Tibial nerve (tissue), 4 donors: ENCODE results near the gene URB1. TPM values are rescaled to one million over a fixed set of nuclear protein-coding genes. Genes with fewer than 3 reads are reported as not detected.

Source experiments
- DNase-seq, 2 donors: peaks; one replicate each; pipeline ENCODE4 v3.0.0-alpha.2; 2019; ENCODE audit warnings: low spot score in 2 of 2
- H3K27ac ChIP-seq, 4 donors: fragments of 200-600 bp; sonication (generic) in 3 of 4; one replicate each; pipeline ENCODE4 v1.5.1; 2017 to 2019; ENCODE audit warnings: mild to moderate bottlenecking in 1 of 4
- H3K27me3 ChIP-seq, 2 donors: fragments of 200-600 bp; sonication (generic) in 1 of 2; one replicate each; pipeline versions ENCODE4 v1.5.1 to v1.6.0; 2017 to 2019
- H3K36me3 ChIP-seq, 3 donors: fragments of 200-600 bp; sonication (generic); one replicate each; pipeline ENCODE4 v1.5.1; 2018 to 2019
- H3K4me1 ChIP-seq, 4 donors: fragments of 200-600 bp; sonication (generic) in 3 of 4; one replicate each; pipeline ENCODE4 v1.5.1; 2017 to 2019
- H3K4me3 ChIP-seq, 4 donors: fragments of 200-600 bp; sonication (generic) in 3 of 4; one replicate each; pipeline ENCODE4 v1.5.1; 2017 to 2019; ENCODE audit warnings: mild to moderate bottlenecking in 1 of 4, moderate library complexity in 1 of 4
- H3K9me3 ChIP-seq, 4 donors: fragments of 200-600 bp; sonication (generic) in 3 of 4; one replicate each; pipeline ENCODE4 v1.5.1; 2017 to 2019
- EP300 ChIP-seq, 2 donors: sonication (generic); formaldehyde crosslinking; IDR thresholded peaks; one replicate each; pipeline ENCODE4 v1.6.1; 2017; ENCODE audit warnings: antibody characterized with exemption in 2 of 2, mild to moderate bottlenecking in 1 of 2
- POLR2A ChIP-seq, 2 donors: fragments of 450-650 bp; IDR thresholded peaks; one replicate each; pipeline ENCODE4 v1.6.1; 2017; ENCODE audit warnings: antibody characterized with exemption in 2 of 2, mild to moderate bottlenecking in 2 of 2, moderate library complexity in 2 of 2
- WGBS, 2 donors: methylation state at CpG; one replicate each; pipeline ENCODE4 v1.1.5; 2018; 5-methylcytosine and 5-hydroxymethylcytosine counted together
- total RNA-seq, 4 donors: library from RNA; depleted of rRNA; stranded (reverse); fragments of >200 nt; gene quantifications; one replicate each; pipeline ENCODE4 v1.1.0, GENCODE V29; 2016
- TF ChIP-seq, protein P1 (sequence below), 5 experiments: fragments of 200-600 bp in 3 of 5; fragments of 450-650 bp in 2 of 5; sonication (generic) in 3 of 5; IDR thresholded peaks; one replicate each; pipeline ENCODE4 v1.5.1; 2016 to 2019; ENCODE audit warnings: antibody characterized with exemption in 5 of 5, mild to moderate bottlenecking in 3 of 5, moderate library complexity in 2 of 5

URB1 gene
- total RNA-seq, 4 donors from 2014 or later: 18.6 to 29.4 (median 22.2) TPM

DNA sequence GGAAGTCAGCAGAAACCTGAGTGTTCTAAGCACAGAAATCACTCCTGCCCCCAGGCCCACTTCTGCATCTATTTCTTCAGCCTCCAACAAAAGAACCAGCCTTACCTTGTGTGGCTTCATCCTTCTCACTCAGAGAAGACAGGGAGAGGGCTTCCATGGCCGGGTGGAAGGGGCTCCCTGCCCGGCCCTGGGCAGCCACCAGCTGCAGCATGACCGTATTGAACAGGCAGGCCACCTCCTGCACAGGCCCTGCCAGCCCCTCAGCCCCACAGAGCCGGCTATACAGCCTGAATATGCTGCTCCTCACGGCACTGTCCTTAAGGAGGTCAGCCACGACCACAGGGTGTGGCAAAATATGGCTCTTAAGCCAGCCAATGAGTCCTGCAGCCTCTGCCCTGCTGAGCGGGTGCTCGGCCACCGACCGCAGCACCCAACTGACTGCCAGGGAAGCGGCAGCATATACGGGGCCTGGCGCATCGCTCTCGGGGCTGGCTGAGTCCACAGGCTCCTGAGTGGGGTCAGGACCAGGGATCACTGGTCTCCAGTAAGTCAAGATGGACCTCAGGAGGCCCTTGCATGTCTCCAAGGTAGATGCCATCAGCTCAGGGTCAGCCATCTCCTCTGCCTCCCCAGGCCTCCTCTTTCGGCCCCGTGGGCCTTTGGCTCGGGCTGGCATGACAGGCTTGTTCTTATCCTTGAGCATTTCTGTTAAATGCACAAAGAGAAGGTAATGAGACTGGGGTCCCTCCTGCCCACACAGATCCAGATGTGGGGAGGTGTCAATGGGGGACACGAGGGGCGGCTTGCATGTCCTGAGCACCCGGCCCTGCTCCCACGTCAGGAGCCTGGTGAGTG, 76.2 kb downstream of the URB1 start:
- Histone ChIP-seq H3K36me3 (peaks cover 8 to 100% (median 25%) of the 10 kb centered on the region in 3 donors), H3K4me1 (no peaks in the 10 kb centered on the region), H3K27me3 (no peaks in the 10 kb centered on the region), H3K9me3 (no peaks in the 10 kb centered on the region), H3K4me3 (no peak overlapping the region), H3K27ac (no peak overlapping the region)
- TF ChIP-seq, protein P1, sequence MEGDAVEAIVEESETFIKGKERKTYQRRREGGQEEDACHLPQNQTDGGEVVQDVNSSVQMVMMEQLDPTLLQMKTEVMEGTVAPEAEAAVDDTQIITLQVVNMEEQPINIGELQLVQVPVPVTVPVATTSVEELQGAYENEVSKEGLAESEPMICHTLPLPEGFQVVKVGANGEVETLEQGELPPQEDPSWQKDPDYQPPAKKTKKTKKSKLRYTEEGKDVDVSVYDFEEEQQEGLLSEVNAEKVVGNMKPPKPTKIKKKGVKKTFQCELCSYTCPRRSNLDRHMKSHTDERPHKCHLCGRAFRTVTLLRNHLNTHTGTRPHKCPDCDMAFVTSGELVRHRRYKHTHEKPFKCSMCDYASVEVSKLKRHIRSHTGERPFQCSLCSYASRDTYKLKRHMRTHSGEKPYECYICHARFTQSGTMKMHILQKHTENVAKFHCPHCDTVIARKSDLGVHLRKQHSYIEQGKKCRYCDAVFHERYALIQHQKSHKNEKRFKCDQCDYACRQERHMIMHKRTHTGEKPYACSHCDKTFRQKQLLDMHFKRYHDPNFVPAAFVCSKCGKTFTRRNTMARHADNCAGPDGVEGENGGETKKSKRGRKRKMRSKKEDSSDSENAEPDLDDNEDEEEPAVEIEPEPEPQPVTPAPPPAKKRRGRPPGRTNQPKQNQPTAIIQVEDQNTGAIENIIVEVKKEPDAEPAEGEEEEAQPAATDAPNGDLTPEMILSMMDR (IDR thresholded peaks at IDR 0.05): no peak
- TF ChIP-seq EP300 (IDR thresholded peaks at IDR 0.05) (no peak), POLR2A (IDR thresholded peaks at IDR 0.05) (no peak)
- DNase-seq: no peak
- WGBS, 2 donors: 92 to 95% methylated on average over 10 to 13 of the region's 22 CpGs

DNA sequence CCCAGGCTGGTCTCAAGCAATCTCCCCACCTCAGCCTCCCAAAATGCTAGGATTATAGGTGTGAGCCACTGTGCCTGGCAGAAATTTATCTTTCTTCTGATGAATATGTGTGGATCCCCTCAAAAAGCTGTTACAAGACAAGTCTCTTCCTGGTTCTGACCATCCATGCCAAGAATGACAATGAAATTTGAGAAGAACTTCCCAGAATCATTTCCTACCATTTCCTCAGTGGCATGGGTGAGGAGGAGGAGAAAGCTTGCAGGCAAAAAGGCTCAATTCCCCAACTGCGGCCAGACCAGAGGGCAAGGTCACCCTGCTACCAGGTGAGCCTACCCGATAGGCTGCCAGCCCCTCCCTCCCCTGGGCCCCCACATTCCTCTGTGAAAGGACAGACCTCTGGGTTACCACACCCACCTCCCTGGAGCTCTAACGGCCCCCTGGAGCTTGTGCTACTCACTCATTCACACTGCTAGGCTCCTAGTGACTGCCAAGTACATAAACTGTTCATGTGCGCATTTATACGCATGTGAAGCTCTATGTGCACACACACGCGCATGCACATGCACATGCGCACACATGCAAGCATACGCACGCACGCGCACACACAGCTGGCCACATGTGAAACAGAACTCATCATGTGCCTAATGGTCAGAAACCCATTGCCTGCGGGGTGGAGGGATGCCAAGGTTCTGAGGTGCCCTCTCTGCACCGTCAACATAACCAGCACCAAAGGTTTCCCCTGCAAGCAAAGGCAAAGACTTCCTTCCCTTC, 77.1 kb downstream of the URB1 start:
- TF ChIP-seq EP300 (IDR thresholded peaks at IDR 0.05) (no peak), POLR2A (IDR thresholded peaks at IDR 0.05) (no peak)
- TF ChIP-seq, protein P1 (IDR thresholded peaks at IDR 0.05): no peak
- WGBS, 2 donors: 90% methylated on average over 14 of the region's 14 CpGs
- no peak overlapping the region for H3K27ac ChIP-seq
- H3K27me3 ChIP-seq: no peaks in the 10 kb centered on the region
- H3K9me3 ChIP-seq: no peaks in the 10 kb centered on the region
- H3K36me3 ChIP-seq: peaks cover 4 to 100% (median 25%) of the 10 kb centered on the region in 3 donors
- no peaks in the 10 kb centered on the region for H3K4me1 ChIP-seq
- DNase-seq: no peak
- no peak overlapping the region for H3K4me3 ChIP-seq

- H3K4me3 ChIP-seq: no peak overlapping the region
- no peak for DNase-seq
- WGBS, 2 donors: 94 to 97% methylated on average over 16 of the region's 16 CpGs
These were observed 78.0 kb downstream of the URB1 start for GRCh38 chr21:32314806-32315205.

DNA sequence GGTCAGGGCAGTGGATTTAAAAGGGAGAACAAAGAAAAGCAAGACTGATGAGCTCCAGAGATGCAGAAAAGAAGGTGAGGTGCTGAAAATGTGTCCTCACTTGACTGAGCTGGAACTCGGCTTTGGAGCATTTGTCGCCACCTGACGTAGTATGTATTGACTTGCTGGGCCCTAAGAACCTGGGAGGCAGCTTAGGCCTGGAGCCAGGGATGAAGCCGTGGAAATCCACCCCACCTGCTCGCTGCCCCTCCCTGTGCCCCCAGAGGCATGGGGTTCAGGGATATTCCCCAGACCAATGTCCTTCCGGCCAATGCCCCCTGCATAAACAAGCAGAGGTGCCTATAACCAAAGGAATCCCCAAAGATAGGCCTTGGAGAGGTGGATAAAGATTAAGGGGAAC, 79.8 kb downstream of the URB1 start:
- Histone ChIP-seq H3K36me3 (peaks cover 0 to 100% (median 16%) of the 10 kb centered on the region in 3 donors), H3K4me3 (no peak overlapping the region), H3K27me3 (no peaks in the 10 kb centered on the region), H3K9me3 (no peaks in the 10 kb centered on the region), H3K27ac (no peak overlapping the region), H3K4me1 (no peaks in the 10 kb centered on the region)
- 92% methylated on average over 6 of the region's 6 CpGs for WGBS, 2 donors
- TF ChIP-seq, protein P1 (IDR thresholded peaks at IDR 0.05): no peak
- TF ChIP-seq EP300 (IDR thresholded peaks at IDR 0.05): no peak
- TF ChIP-seq POLR2A (IDR thresholded peaks at IDR 0.05): no peak
- no peak for DNase-seq

More at GRCh38 chr21:32314806-32315205, 78.0 kb downstream of the URB1 start:
- Histone ChIP-seq H3K36me3 (peaks cover 0 to 100% (median 25%) of the 10 kb centered on the region in 3 donors), H3K27ac (no peak overlapping the region), H3K27me3 (no peaks in the 10 kb centered on the region), H3K9me3 (no peaks in the 10 kb centered on the region), H3K4me1 (no peaks in the 10 kb centered on the region)
- no peak for TF ChIP-seq POLR2A (IDR thresholded peaks at IDR 0.05)

DNA sequence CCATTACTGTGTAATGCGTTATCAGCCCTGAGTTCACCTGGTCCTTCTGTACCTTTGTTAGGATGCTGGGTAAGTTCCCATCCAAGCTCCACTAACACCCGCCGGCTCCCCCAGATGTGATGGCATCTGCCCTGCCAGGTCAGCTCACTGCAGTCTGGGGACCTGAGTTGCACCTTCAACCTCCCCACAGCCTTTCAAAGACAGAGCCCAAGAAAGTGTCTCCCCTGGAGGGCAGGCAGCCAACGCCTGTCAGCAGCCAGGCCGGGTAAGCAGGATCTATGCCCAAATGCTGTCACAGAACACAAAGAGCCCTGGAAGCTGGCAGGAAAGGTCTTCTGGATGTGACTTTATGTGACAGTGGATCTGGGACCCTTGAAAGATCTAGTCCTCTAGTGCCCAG, 80.5 kb downstream of the URB1 start:
- 82 to 90% methylated on average over 5 of the region's 5 CpGs for WGBS, 2 donors
- Histone ChIP-seq H3K27ac (no peak overlapping the region), H3K4me3 (no peak overlapping the region), H3K36me3 (peaks cover 0 to 99% (median 13%) of the 10 kb centered on the region in 3 donors), H3K9me3 (no peaks in the 10 kb centered on the region), H3K27me3 (no peaks in the 10 kb centered on the region), H3K4me1 (no peaks in the 10 kb centered on the region)
- TF ChIP-seq POLR2A (IDR thresholded peaks at IDR 0.05): no peak
- no peak for TF ChIP-seq EP300 (IDR thresholded peaks at IDR 0.05)
- TF ChIP-seq, protein P1 (IDR thresholded peaks at IDR 0.05): no peak
- no peak for DNase-seq
